Measurements from ENCODE around the gene REEP1. TPM values are rescaled to one million over a fixed set of nuclear protein-coding genes. Genes with fewer than 3 reads are reported as not detected.

The REEP1 gene
- total RNA-seq, 2 donors from 2014 or later = 6.6 to 224 TPM

- peak overlapping the region; percentile 45 to 48 for H3K27ac ChIP-seq
- H3K4me1 ChIP-seq (replicated peaks) = peaks cover 3% of the 10 kb centered on the region
- intact Hi-C loops (cut with DNase I) = loop anchor here (5.0 to 10.0 kb wide), 3 partner anchors 73 to 218 kb away; partner anchors contain the start of genes KDM3A and REEP1
- H3K36me3 ChIP-seq = no peaks in the 10 kb centered on the region
- TF ChIP-seq POLR2A (IDR thresholded peaks at IDR 0.05) (no peak), POLR2AphosphoS5 (IDR thresholded peaks at IDR 0.05) (no peak), CTCF (IDR thresholded peaks at IDR 0.05) (no peak)
- WGBS = 85% methylated on average over 9 of the region's 9 CpGs
- H3K4me3 ChIP-seq = no peak overlapping the region
- DNase-seq (ENCODE audit: low spot score) = no peak
- H3K27me3 ChIP-seq (replicated peaks; ENCODE audit: insufficient read depth) = no peaks in the 10 kb centered on the region
- no peaks in the 10 kb centered on the region for H3K9me3 ChIP-seq
Measured at GRCh38 chr2:86224645-86225355, 112.6 kb downstream of the REEP1 start.

GRCh38 chr2:86223927-86224560, 113.4 kb downstream of the REEP1 start:
- intact Hi-C loops (cut with DNase I) = loop anchor here (5.0 to 10.0 kb wide), 3 partner anchors 73 to 218 kb away; partner anchors contain the start of genes KDM3A and REEP1
- 73% methylated on average over 2 of the region's 2 CpGs for WGBS
- no peaks in the 10 kb centered on the region for H3K9me3 ChIP-seq
- no peak overlapping the region for H3K4me3 ChIP-seq
- no peak for DNase-seq (ENCODE audit: low spot score)
- no peaks in the 10 kb centered on the region for H3K36me3 ChIP-seq
- peaks cover 3% of the 10 kb centered on the region for H3K4me1 ChIP-seq (replicated peaks)
- TF ChIP-seq CTCF (IDR thresholded peaks at IDR 0.05) (no peak), POLR2AphosphoS5 (IDR thresholded peaks at IDR 0.05) (peak; percentile 5), POLR2A (IDR thresholded peaks at IDR 0.05) (no peak)
- no peaks in the 10 kb centered on the region for H3K27me3 ChIP-seq (replicated peaks; ENCODE audit: insufficient read depth)
- peak overlapping the region; percentile 45 to 48 for H3K27ac ChIP-seq

- no peak for DNase-seq (ENCODE audit: low spot score)
- Histone ChIP-seq H3K36me3 (no peaks in the 10 kb centered on the region), H3K4me1 (replicated peaks) (peaks cover 3% of the 10 kb centered on the region), H3K4me3 (no peak overlapping the region), H3K27ac (peak overlapping the region; percentile 48 to 53), H3K9me3 (no peaks in the 10 kb centered on the region), H3K27me3 (replicated peaks; ENCODE audit: insufficient read depth) (no peaks in the 10 kb centered on the region)
- peak; percentile 26 for TF ChIP-seq POLR2AphosphoS5 (IDR thresholded peaks at IDR 0.05)
- no peak for TF ChIP-seq CTCF (IDR thresholded peaks at IDR 0.05)
- intact Hi-C loops (cut with DNase I) = loop anchor here (5.0 to 10.0 kb wide), 3 partner anchors 74 to 219 kb away; partner anchors contain the start of genes KDM3A and REEP1
- WGBS = 30% methylated on average over 8 of the region's 8 CpGs
Measured at GRCh38 chr2:86223140-86223926, 114.1 kb downstream of the REEP1 start.

GRCh38 chr2:86221066-86221684, 116.3 kb downstream of the REEP1 start:
- Histone ChIP-seq H3K4me3 (no peak overlapping the region), H3K27ac (no peak overlapping the region), H3K4me1 (replicated peaks) (peaks cover 3% of the 10 kb centered on the region), H3K36me3 (no peaks in the 10 kb centered on the region), H3K9me3 (no peaks in the 10 kb centered on the region), H3K27me3 (replicated peaks; ENCODE audit: insufficient read depth) (no peaks in the 10 kb centered on the region)
- intact Hi-C loops (cut with DNase I) = loop anchor here (1.0 to 10.0 kb wide), 4 partner anchors 76 to 221 kb away; partner anchors contain the start of genes KDM3A and REEP1
- 71% methylated on average over 5 of the region's 5 CpGs for WGBS
- no peak for DNase-seq (ENCODE audit: low spot score)
- TF ChIP-seq POLR2A (IDR thresholded peaks at IDR 0.05) = no peak
- TF ChIP-seq POLR2AphosphoS5 (IDR thresholded peaks at IDR 0.05) = no peak
- TF ChIP-seq CTCF (IDR thresholded peaks at IDR 0.05) = peak; percentile 44 to 85 (median 66)
